Measurements from ENCODE around the gene CRADD.

DNA sequence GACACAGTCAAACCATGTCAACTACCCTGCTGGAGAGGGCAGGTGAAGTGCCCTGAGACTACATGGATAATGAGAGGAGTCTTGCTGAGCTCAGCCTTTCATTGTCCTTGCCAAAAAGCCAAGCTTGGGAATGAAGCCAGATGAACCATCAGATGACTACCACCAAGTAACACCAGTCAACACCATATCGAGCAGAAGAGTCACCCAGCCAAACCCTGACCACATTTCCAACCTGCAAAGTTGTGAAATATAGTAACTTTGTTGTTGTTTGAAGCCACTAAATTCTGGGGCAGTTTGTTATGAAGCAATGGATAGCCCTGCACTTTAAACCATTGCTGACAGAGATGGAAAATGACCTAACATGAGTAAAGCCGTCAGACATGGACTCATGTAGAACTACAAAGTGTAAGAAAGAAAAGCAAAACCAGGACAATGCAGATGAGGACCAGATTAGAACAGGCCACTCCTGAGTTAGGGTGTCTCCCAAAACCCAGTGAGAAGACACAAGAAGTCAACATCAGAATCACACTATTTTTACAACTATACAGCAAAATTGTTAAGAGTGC, 12.5 kb upstream of the CRADD start:
- TF ChIP-seq ZNF558 (tag by site-specific recombination; IDR thresholded peaks at IDR 0.05): no peak
- TF ChIP-seq, protein P1, sequence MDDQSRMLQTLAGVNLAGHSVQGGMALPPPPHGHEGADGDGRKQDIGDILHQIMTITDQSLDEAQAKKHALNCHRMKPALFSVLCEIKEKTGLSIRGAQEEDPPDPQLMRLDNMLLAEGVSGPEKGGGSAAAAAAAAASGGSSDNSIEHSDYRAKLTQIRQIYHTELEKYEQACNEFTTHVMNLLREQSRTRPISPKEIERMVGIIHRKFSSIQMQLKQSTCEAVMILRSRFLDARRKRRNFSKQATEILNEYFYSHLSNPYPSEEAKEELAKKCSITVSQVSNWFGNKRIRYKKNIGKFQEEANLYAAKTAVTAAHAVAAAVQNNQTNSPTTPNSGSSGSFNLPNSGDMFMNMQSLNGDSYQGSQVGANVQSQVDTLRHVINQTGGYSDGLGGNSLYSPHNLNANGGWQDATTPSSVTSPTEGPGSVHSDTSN (CRISPR knock-in tag; IDR thresholded peaks at IDR 0.05): no peak
- TF ChIP-seq ZNF488 (tag by site-specific recombination; IDR thresholded peaks at IDR 0.05): no peak
- no peak for TF ChIP-seq ZNF121 (tag by site-specific recombination; IDR thresholded peaks at IDR 0.05)
- TF ChIP-seq, protein P2, sequence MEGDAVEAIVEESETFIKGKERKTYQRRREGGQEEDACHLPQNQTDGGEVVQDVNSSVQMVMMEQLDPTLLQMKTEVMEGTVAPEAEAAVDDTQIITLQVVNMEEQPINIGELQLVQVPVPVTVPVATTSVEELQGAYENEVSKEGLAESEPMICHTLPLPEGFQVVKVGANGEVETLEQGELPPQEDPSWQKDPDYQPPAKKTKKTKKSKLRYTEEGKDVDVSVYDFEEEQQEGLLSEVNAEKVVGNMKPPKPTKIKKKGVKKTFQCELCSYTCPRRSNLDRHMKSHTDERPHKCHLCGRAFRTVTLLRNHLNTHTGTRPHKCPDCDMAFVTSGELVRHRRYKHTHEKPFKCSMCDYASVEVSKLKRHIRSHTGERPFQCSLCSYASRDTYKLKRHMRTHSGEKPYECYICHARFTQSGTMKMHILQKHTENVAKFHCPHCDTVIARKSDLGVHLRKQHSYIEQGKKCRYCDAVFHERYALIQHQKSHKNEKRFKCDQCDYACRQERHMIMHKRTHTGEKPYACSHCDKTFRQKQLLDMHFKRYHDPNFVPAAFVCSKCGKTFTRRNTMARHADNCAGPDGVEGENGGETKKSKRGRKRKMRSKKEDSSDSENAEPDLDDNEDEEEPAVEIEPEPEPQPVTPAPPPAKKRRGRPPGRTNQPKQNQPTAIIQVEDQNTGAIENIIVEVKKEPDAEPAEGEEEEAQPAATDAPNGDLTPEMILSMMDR (tag by site-specific recombination; IDR thresholded peaks at IDR 0.05): no peak
- TF ChIP-seq ZNF398 (tag by site-specific recombination; IDR thresholded peaks at IDR 0.05): no peak
- no peak for TF ChIP-seq ZNF658 (tag by site-specific recombination; IDR thresholded peaks at IDR 0.05)
- no peak for TF ChIP-seq ZNF175 (tag by site-specific recombination; IDR thresholded peaks at IDR 0.05)
- TF ChIP-seq ZNF146 (tag by site-specific recombination; IDR thresholded peaks at IDR 0.05): no peak
- no peak for TF ChIP-seq ZNF214 (tag by site-specific recombination; IDR thresholded peaks at IDR 0.05; ENCODE audit: borderline replicate concordance)
- TF ChIP-seq, protein P3, sequence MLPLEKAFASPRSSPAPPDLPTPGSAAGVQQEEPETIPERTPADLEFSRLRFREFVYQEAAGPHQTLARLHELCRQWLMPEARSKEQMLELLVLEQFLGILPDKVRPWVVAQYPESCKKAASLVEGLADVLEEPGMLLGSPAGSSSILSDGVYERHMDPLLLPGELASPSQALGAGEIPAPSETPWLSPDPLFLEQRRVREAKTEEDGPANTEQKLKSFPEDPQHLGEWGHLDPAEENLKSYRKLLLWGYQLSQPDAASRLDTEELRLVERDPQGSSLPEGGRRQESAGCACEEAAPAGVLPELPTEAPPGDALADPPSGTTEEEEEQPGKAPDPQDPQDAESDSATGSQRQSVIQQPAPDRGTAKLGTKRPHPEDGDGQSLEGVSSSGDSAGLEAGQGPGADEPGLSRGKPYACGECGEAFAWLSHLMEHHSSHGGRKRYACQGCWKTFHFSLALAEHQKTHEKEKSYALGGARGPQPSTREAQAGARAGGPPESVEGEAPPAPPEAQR (tag by site-specific recombination; IDR thresholded peaks at IDR 0.05): no peak

All from HEK293 (cell line).